Activated CD4-positive, alpha-beta memory T cell treated with anti-CD3 and anti-CD28 coated beads for 36 hours (primary cell): ENCODE measurements around the gene DDX56. TPM values are rescaled to one million over a fixed set of nuclear protein-coding genes. Genes with fewer than 3 reads are reported as not detected.

Source experiments
- CTCF ChIA-PET: fragments of 350-600 bp; sonication (Branson Sonifier 250); formaldehyde crosslinking; loops from one replicate; lab custom pipeline; 2021; ENCODE audit warnings: antibody characterized with exemption, inconsistent platforms; lab: Charles Lee
- POLR2A ChIA-PET: fragments of 350-600 bp; sonication (Branson Sonifier 250); formaldehyde crosslinking; loops from one replicate; lab custom pipeline; 2021; ENCODE audit warnings: antibody characterized with exemption; lab: Charles Lee
- DNase-seq: peaks from one replicate; pipeline ENCODE4 v3.0.0-alpha.2; 2020
- H3K27ac Mint-ChIP-seq: one replicate; pipeline ENCODE4 v1.8.0; 2021; ENCODE audit warnings: mixed read lengths
- H3K27me3 Mint-ChIP-seq: one replicate; pipeline ENCODE4 v1.8.0; 2021; ENCODE audit warnings: mixed read lengths
- H3K36me3 Mint-ChIP-seq: one replicate; pipeline ENCODE4 v1.8.0; 2021; ENCODE audit warnings: mixed read lengths
- H3K4me1 Mint-ChIP-seq: one replicate; pipeline ENCODE4 v1.8.0; 2021; ENCODE audit warnings: low read depth, mixed read lengths
- H3K4me3 Mint-ChIP-seq: one replicate; pipeline ENCODE4 v1.8.0; 2021; ENCODE audit warnings: mild to moderate bottlenecking, mixed read lengths
- H3K9me3 Mint-ChIP-seq: one replicate; pipeline ENCODE4 v1.8.0; 2021; ENCODE audit warnings: mixed read lengths
- intact Hi-C: fragments of 100-400 bp; cut with micrococcal nuclease; formaldehyde crosslinking; loops from one replicate; pipeline ENCODE4 v1.15.1; 2023
- total RNA-seq, 2 experiments: library from RNA; stranded (reverse); gene quantifications; one replicate each; pipeline ENCODE4 v1.2.3, GENCODE V29; 2021

Gene DDX56
- total RNA-seq, 2 experiments from 2014 or later = 84.0 to 87.0 TPM

- CTCF ChIA-PET = no interaction called here
Measured at GRCh38 chr7:44540592-44541027, 33.1 kb downstream of the DDX56 start.

GRCh38 chr7:44539669-44540506, 33.8 kb downstream of the DDX56 start:
- no peak for DNase-seq
- Mint-ChIP-seq H3K4me3 (no peak overlapping the region), H3K36me3 (no peaks in the 10 kb centered on the region), H3K27ac (no peak overlapping the region), H3K27me3 (no peaks in the 10 kb centered on the region), H3K9me3 (no peaks in the 10 kb centered on the region), H3K4me1 (no peaks in the 10 kb centered on the region)
- ChIA-PET CTCF (no interaction called here), POLR2A (no interaction called here)
- intact Hi-C loops = no loop called here

More at GRCh38 chr7:44540592-44541027, 33.1 kb downstream of the DDX56 start:
- DNase-seq = no peak
- Mint-ChIP-seq H3K27ac (no peak overlapping the region), H3K27me3 (no peaks in the 10 kb centered on the region), H3K9me3 (no peaks in the 10 kb centered on the region), H3K4me3 (no peak overlapping the region), H3K36me3 (no peaks in the 10 kb centered on the region), H3K4me1 (no peaks in the 10 kb centered on the region)
- POLR2A ChIA-PET = no interaction called here
- intact Hi-C loops = no loop called here

GRCh38 chr7:44538798-44539668, 34.7 kb downstream of the DDX56 start:
- no peaks in the 10 kb centered on the region for H3K9me3 Mint-ChIP-seq
- no peak overlapping the region for H3K4me3 Mint-ChIP-seq
- intact Hi-C loops = no loop called here
- CTCF ChIA-PET = no interaction called here
- DNase-seq = no peak
- no peaks in the 10 kb centered on the region for H3K36me3 Mint-ChIP-seq
- no peaks in the 10 kb centered on the region for H3K4me1 Mint-ChIP-seq
- no peaks in the 10 kb centered on the region for H3K27me3 Mint-ChIP-seq
- no peak overlapping the region for H3K27ac Mint-ChIP-seq
- POLR2A ChIA-PET = interaction anchor here (0.5 kb wide), 1 partner anchor 10 kb away, joined by 3 read pairs; no protein-coding TSS in a partner anchor

- no peak for DNase-seq
- Mint-ChIP-seq H3K36me3 (no peaks in the 10 kb centered on the region), H3K9me3 (no peaks in the 10 kb centered on the region), H3K4me1 (no peaks in the 10 kb centered on the region), H3K27me3 (no peaks in the 10 kb centered on the region), H3K4me3 (no peak overlapping the region), H3K27ac (no peak overlapping the region)
- intact Hi-C loops = no loop called here
- ChIA-PET CTCF (interaction anchor here (0.9 kb wide), 1 partner anchor 23 kb away, joined by 3 read pairs; no protein-coding TSS in a partner anchor), POLR2A (no interaction called here)
Measured at GRCh38 chr7:44538093-44538797, 35.5 kb downstream of the DDX56 start.

- H3K36me3 Mint-ChIP-seq = no peaks in the 10 kb centered on the region
- no peak overlapping the region for H3K27ac Mint-ChIP-seq
- POLR2A ChIA-PET = no interaction called here
- no peak for DNase-seq
- H3K27me3 Mint-ChIP-seq = no peaks in the 10 kb centered on the region
- CTCF ChIA-PET = interaction anchor here (0.9 kb wide), 1 partner anchor 22 kb away, joined by 3 read pairs; no protein-coding TSS in a partner anchor
- intact Hi-C loops = no loop called here
- no peaks in the 10 kb centered on the region for H3K4me1 Mint-ChIP-seq
- H3K4me3 Mint-ChIP-seq = no peak overlapping the region
- H3K9me3 Mint-ChIP-seq = no peaks in the 10 kb centered on the region
Measured at GRCh38 chr7:44537442-44537841, 36.3 kb downstream of the DDX56 start.

- ChIA-PET CTCF (interaction anchor here (2.2 kb wide), 1 partner anchor 16 kb away, joined by 8 read pairs; no protein-coding TSS in a partner anchor), POLR2A (interaction anchor here (0.5 kb wide), 1 partner anchor 132 kb away, joined by 4 read pairs; no protein-coding TSS in a partner anchor)
- no peak overlapping the region for H3K4me3 Mint-ChIP-seq
- no peaks in the 10 kb centered on the region for H3K9me3 Mint-ChIP-seq
- DNase-seq = no peak
- no peak overlapping the region for H3K27ac Mint-ChIP-seq
- no peaks in the 10 kb centered on the region for H3K27me3 Mint-ChIP-seq
- H3K36me3 Mint-ChIP-seq = no peaks in the 10 kb centered on the region
- intact Hi-C loops = no loop called here
- H3K4me1 Mint-ChIP-seq = no peaks in the 10 kb centered on the region
Measured at GRCh38 chr7:44536090-44536489, 37.6 kb downstream of the DDX56 start.

GRCh38 chr7:44535348-44536064, 38.2 kb downstream of the DDX56 start:
- Mint-ChIP-seq H3K9me3 (no peaks in the 10 kb centered on the region), H3K36me3 (no peaks in the 10 kb centered on the region), H3K27ac (no peak overlapping the region), H3K27me3 (no peaks in the 10 kb centered on the region), H3K4me3 (no peak overlapping the region), H3K4me1 (no peaks in the 10 kb centered on the region)
- DNase-seq = no peak
- intact Hi-C loops = no loop called here
- POLR2A ChIA-PET = interaction anchor here (0.7 to 1.5 kb wide), 2 partner anchors 30 to 44 kb away, joined by 3 to 4 read pairs; no protein-coding TSS in a partner anchor
- CTCF ChIA-PET = interaction anchor here (0.7 to 2.2 kb wide), 12 partner anchors 11 to 366 kb away, joined by 3 to 14 read pairs (median 4); partner anchors contain the start of gene NUDCD3

GRCh38 chr7:44534501-44534900, 39.2 kb downstream of the DDX56 start:
- Mint-ChIP-seq H3K27me3 (no peaks in the 10 kb centered on the region), H3K4me1 (no peaks in the 10 kb centered on the region), H3K27ac (no peak overlapping the region), H3K4me3 (no peak overlapping the region), H3K36me3 (no peaks in the 10 kb centered on the region), H3K9me3 (no peaks in the 10 kb centered on the region)
- intact Hi-C loops = no loop called here
- CTCF ChIA-PET = interaction anchor here (0.6 to 2.2 kb wide), 27 partner anchors 8 to 550 kb away, joined by 3 to 14 read pairs (median 4); partner anchors contain the start of gene NUDCD3
- peak; percentile 59 for DNase-seq
- POLR2A ChIA-PET = interaction anchor here (0.7 to 1.5 kb wide), 2 partner anchors 31 to 43 kb away, joined by 3 to 4 read pairs; no protein-coding TSS in a partner anchor

GRCh38 chr7:44534087-44534486, 39.6 kb downstream of the DDX56 start:
- H3K4me3 Mint-ChIP-seq = no peak overlapping the region
- H3K27ac Mint-ChIP-seq = no peak overlapping the region
- intact Hi-C loops = no loop called here
- ChIA-PET CTCF (interaction anchor here (0.6 to 2.2 kb wide), 22 partner anchors 9 to 549 kb away, joined by 3 to 14 read pairs (median 4); partner anchors contain the start of gene NUDCD3), POLR2A (interaction anchor here (1.5 kb wide), 1 partner anchor 31 kb away, joined by 4 read pairs; no protein-coding TSS in a partner anchor)
- no peaks in the 10 kb centered on the region for H3K36me3 Mint-ChIP-seq
- H3K27me3 Mint-ChIP-seq = no peaks in the 10 kb centered on the region
- no peaks in the 10 kb centered on the region for H3K4me1 Mint-ChIP-seq
- peaks cover under 1% of the 10 kb centered on the region for H3K9me3 Mint-ChIP-seq
- no peak for DNase-seq

GRCh38 chr7:44533301-44534055, 40.2 kb downstream of the DDX56 start:
- no peak for DNase-seq
- Mint-ChIP-seq H3K36me3 (no peaks in the 10 kb centered on the region), H3K27ac (no peak overlapping the region), H3K4me1 (no peaks in the 10 kb centered on the region), H3K4me3 (no peak overlapping the region), H3K27me3 (no peaks in the 10 kb centered on the region), H3K9me3 (peaks cover 2% of the 10 kb centered on the region)
- ChIA-PET CTCF (interaction anchor here (1.3 to 2.2 kb wide), 7 partner anchors 9 to 445 kb away, joined by 3 to 14 read pairs (median 5); partner anchors contain the start of gene NUDCD3), POLR2A (no interaction called here)
- intact Hi-C loops = no loop called here
